DMS153 treated with DMSO at 0.1 percent for 48 hours (cell line): ENCODE data around the gene APOB.

Source experiments
- DNase-seq: peaks from one replicate; lab custom pipeline; 2025; ENCODE audit not compliant: unreplicated experiment; lab: John Stamatoyannopoulos, UW

Gene APOB

GRCh38 chr2:21047141-21048009 lies 3.5 kb upstream of the APOB start:
- DNase-seq = peak; percentile 15

DNA sequence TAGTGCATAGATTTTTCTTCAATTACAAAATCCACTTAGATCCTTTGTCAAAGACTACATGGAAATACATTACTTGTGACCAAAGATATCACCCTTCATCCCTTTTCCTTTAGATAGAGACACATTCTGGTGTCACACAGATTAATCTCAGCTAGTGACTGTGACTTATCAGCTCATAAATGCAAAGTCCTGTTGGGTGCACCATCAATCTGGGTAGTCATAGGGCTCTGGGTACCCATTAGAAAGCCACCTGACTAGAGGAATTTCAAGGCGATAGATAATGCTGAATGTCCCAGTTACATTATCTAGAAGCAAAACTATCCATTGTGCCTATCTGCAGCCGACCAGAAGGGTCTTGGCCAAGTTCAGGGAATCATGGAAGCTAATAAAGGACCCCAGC lies 2.6 kb upstream of the APOB start:
- no peak for DNase-seq

GRCh38 chr2:21044694-21045371 lies 960 bp upstream of the APOB start:
- no peak for DNase-seq

GRCh38 chr2:21042958-21043743 lies 722 bp downstream of the APOB start:
- peak; percentile 39 for DNase-seq

DNA sequence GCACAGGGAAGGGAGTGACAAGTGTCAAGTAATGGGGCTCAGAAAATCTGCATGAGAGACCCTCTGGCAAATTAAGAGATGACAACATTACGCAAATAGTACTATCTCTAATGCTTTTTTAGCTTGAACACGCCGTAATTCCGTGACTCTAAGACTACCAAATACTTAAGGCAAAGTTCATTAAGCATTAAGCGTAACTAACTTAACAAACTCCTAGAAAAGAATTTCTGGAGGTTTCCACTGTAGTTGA lies 1.2 kb downstream of the APOB start:
- no peak for DNase-seq

GRCh38 chr2:21041943-21042707 lies 1.7 kb downstream of the APOB start:
- DNase-seq = no peak

GRCh38 chr2:21041462-21041861 lies 2.4 kb downstream of the APOB start:
- DNase-seq = no peak

DNA sequence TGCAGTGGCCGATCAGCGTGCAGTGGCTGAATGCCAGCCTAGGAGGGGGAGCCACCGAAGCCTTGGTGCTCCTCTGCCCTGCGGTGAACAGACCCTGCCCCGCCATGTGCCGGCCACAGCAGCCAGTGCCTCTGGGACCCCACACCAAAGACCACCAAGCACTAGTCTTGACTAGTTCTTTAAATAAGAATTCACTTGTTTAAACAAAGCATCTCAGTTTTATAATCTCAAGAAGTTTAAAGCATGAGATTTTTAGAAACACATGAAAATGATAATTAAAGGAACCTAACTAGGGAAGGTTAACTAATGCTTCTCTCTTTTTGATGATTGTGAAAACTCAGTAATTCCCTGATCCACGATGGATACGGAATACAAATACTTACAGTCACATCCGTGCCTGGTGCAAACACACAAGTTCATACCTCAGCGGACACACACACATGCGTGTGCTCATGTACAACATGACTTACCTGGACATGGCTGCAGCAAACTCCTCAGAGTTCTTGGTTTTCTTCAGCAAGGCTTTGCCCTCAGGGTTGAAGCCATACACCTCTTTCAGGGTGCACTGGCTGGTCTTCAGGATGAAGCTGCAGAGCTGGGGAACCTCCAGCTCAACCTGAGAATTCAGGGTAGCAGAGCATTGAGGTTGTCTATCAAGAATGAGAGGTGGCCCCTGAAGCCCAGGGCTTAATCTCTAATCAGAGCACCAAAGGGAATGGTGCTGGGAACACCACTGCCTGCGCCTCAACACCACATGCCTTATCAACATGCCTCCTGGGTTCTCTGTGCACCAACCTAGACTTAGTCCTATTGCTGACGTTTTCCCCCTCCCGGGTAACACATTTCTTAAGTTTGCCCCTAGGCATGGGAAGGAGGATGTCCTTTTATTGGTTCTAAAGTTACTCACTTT lies 3.1 kb downstream of the APOB start:
- DNase-seq = no peak

- no peak for DNase-seq
Measured at GRCh38 chr2:21039979-21040467, 3.9 kb downstream of the APOB start.

- no peak for DNase-seq
Measured at GRCh38 chr2:21039080-21039556, 4.8 kb downstream of the APOB start.

GRCh38 chr2:21038403-21039073 lies 5.3 kb downstream of the APOB start:
- DNase-seq = no peak

- no peak for DNase-seq
Measured at GRCh38 chr2:21037671-21038108, 6.2 kb downstream of the APOB start.

DNA sequence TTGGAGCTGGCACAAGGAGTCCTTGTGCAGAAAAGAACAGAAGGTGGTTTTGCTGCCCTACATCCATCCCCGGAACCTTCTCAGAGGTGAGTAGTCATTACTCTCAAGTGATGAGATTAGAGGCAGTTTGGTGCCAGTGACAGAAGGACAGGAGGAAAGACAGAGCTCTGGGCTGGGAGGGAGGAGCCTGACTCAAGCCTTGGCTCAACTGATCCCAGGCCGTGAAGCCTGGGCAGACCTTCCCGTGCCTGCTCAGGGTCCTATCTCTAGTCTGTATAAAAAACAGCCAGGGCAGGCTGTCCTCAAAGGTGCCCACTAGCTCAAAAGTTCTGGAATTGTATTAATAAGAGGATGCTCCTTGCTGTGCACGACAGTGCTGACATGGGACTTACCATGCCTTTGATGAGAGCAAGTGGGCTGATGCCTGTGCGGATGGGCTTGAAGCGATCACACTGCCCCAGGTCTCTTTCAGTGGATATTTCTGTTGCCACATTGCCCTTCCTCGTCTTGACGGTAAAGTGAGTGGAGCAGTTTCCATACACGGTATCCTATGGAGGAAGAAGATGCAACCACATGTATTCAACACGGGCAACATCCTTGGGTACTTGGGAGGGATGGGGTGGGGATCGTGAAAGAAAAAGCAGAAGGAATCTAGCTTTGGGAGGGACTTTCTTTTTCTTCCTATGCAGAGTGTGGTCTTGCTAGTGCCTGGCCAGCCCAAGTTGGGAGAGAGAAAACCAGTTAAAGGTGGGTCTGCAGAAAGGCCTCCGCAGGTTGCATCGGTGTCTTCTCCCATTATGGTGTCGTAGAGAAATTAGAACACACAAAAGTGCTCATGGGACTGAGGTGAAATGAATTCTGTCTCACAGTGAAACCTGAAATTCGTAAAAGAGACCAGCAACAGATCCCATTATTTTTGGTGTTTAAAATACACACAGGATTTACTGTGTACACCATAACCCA lies 6.9 kb downstream of the APOB start:
- no peak for DNase-seq

- DNase-seq = no peak
Measured at GRCh38 chr2:21035974-21036707, 7.7 kb downstream of the APOB start.

DNA sequence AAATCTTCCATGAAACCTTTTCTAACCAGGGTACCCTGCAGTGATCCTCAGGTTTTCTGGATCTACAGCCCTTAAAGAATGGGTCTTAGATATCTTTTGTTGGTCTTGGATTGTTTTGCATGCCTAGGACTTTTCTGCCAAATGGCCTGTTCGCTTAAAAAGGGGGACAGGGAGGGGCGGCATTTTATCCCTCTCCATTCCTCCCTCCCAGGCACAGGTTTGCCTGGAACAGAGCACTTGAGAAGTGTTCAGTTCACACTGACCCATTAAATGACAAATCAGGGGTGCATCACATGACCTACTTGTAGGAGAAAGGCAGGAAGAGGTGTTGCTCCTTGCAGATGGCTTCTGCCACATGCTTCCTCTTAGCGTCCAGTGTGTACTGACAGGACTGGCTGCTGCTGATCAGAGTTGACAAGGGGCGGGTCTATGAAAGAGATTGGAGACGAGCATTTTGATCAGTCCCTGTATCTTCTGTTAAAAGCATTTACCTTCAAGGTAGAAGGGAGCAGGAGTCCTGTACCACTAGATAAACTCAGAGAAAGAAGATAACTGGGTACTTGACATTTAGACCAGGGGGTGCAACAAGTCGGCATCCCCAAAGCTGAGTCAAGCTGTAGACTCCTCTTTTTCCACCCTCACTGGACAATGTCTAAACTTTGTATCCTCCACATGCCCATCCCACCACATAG lies 8.4 kb downstream of the APOB start:
- no peak for DNase-seq

- DNase-seq = no peak
Measured at GRCh38 chr2:21034972-21035279, 8.9 kb downstream of the APOB start.
